Body of pancreas (tissue), 4 donors: ENCODE measurements around the gene FMNL2. TPM values are rescaled to one million over a fixed set of nuclear protein-coding genes. Genes with fewer than 3 reads are reported as not detected.

Experiments
- ATAC-seq: fragments of 150-250 bp; one replicate; pipeline ENCODE4 v1.9.1; 2016
- DNase-seq, 4 donors: peaks; one replicate each; pipeline ENCODE4 v3.0.0-alpha.2; 2019
- H3K27ac ChIP-seq, 4 donors: fragments of 200-600 bp; sonication (generic); 1 replicate in 3 of 4; 2 replicates in 1 of 4; pipeline versions ENCODE4 v1.5.1 to v1.6.1; 2016 to 2019; ENCODE audit warnings: mild to moderate bottlenecking in 1 of 4, mixed read lengths in 1 of 4, moderate library complexity in 1 of 4
- H3K27me3 ChIP-seq, 2 donors: fragments of 200-600 bp; sonication (generic); one replicate each; pipeline ENCODE4 v1.6.0; 2016; ENCODE audit warnings: mild to moderate bottlenecking in 1 of 2
- H3K36me3 ChIP-seq, 2 donors: fragments of 200-600 bp; sonication (generic); replicated peaks in 1 of 2; 2 replicates each; pipeline ENCODE4 v1.5.1; 2016; ENCODE audit warnings: low read depth in 2 of 2; ENCODE audit not compliant: insufficient read depth in 1 of 2
- H3K4me1 ChIP-seq: fragments of 200-600 bp; sonication (generic); one replicate; pipeline ENCODE4 v1.6.0; 2016
- H3K4me3 ChIP-seq, 2 donors: fragments of 200-600 bp; sonication (generic); 1 replicate in 1 of 2; 2 replicates in 1 of 2; pipeline ENCODE4 v1.5.1; 2016 to 2019
- H3K9me3 ChIP-seq, 3 donors: fragments of 200-600 bp; sonication (generic); 1 replicate in 2 of 3; 2 replicates in 1 of 3; pipeline ENCODE4 v1.5.1; 2016
- POLR2A ChIP-seq, 3 donors: fragments of 450-650 bp; IDR thresholded peaks; one replicate each; pipeline ENCODE4 v1.6.1; 2016; ENCODE audit warnings: antibody characterized with exemption in 3 of 3, mild to moderate bottlenecking in 2 of 3
- WGBS, 2 donors: methylation state at CpG; one replicate each; pipeline ENCODE4 v1.1.5; 2017; 5-methylcytosine and 5-hydroxymethylcytosine counted together
- intact Hi-C: fragments of 100-400 bp; cut with DNase I; formaldehyde crosslinking; loops from one replicate; pipeline ENCODE4 v1.15.1; 2023
- total RNA-seq, 2 donors: library from RNA; depleted of rRNA; stranded (reverse); fragments of >200 nt; gene quantifications; one replicate each; pipeline ENCODE4 v1.1.0, GENCODE V29; 2016
- TF ChIP-seq, protein P1 (sequence below), 7 experiments: fragments of 450-650 bp in 4 of 7; fragments of 200-600 bp in 3 of 7; sonication (generic) in 3 of 7; IDR thresholded peaks; one replicate each; pipeline ENCODE4 v1.5.1; 2016 to 2019; ENCODE audit warnings: antibody characterized with exemption in 7 of 7

The FMNL2 gene
- total RNA-seq, 2 donors from 2014 or later, result 13.5 to 44.4 TPM

DNA sequence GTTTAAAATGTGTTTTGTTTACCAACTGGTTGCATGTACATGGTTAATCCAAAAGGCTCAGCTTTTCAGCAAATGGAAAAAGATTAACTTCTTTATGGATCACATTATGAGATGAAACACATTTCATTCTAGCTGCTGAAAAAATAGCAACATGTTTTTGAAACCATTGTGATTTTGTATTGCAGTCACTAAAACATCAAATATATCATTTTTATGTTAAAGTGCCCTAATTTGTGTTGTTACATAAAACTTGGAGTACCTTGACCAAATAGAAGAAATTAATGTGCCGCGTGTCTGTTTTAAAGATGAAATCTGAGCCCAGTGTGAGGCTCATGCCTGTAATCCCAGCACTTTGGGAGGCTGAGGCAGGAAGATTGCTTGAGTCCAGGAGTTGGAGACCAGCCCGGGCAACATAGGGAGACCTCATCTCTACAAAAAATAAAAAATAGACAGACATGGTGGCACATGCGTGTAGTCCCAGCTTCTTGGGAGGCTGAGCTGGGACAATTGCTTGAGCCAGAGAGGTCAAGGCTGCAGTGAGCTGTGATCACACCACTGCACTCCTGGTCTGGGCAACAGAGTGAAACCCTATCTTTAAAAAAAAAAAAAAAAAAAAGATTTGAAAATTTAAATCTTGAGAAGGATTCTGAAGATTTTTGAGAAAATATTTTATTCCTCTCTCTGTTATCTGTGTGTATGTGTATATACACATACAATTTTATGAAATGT, 96.6 kb downstream of the FMNL2 start:
- no peak for ATAC-seq
- no peak overlapping the region for H3K4me3 ChIP-seq
- WGBS, 2 donors, result 76 to 86% methylated on average over 4 of the region's 4 CpGs
- H3K4me1 ChIP-seq, result peaks cover 6% of the 10 kb centered on the region
- no peak for DNase-seq
- no peaks in the 10 kb centered on the region for H3K36me3 ChIP-seq
- no peaks in the 10 kb centered on the region for H3K27me3 ChIP-seq
- H3K9me3 ChIP-seq, result no peaks in the 10 kb centered on the region
- intact Hi-C loops, result no loop called here
- no peak for TF ChIP-seq POLR2A (IDR thresholded peaks at IDR 0.05)
- TF ChIP-seq, protein P1, sequence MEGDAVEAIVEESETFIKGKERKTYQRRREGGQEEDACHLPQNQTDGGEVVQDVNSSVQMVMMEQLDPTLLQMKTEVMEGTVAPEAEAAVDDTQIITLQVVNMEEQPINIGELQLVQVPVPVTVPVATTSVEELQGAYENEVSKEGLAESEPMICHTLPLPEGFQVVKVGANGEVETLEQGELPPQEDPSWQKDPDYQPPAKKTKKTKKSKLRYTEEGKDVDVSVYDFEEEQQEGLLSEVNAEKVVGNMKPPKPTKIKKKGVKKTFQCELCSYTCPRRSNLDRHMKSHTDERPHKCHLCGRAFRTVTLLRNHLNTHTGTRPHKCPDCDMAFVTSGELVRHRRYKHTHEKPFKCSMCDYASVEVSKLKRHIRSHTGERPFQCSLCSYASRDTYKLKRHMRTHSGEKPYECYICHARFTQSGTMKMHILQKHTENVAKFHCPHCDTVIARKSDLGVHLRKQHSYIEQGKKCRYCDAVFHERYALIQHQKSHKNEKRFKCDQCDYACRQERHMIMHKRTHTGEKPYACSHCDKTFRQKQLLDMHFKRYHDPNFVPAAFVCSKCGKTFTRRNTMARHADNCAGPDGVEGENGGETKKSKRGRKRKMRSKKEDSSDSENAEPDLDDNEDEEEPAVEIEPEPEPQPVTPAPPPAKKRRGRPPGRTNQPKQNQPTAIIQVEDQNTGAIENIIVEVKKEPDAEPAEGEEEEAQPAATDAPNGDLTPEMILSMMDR (IDR thresholded peaks at IDR 0.05), result no peak
- H3K27ac ChIP-seq, result peak overlapping the region in 1 of 4 donors; percentile 7

DNA sequence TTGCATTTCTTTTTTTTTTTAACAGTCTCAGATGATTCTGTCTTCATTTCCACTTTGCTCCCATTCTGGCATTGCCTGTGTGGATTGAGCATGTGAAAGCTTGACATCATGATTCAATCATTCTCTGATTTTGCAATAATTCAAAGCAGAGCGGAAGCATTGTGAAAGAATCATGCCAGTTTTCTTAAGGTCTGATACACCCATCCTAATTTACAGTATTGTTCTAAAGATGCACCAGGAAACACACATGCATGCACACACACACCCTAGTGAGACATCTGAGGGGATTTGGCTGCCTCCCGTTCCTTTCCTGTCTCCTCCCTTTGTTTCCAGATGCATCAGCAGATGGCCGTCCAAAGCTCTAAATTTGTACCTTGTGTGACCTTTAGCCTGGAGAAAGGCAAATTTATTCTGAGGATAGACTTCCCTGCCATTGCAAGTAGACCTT, 97.3 kb downstream of the FMNL2 start:
- WGBS, 2 donors, result 61 to 79% methylated on average over 3 of the region's 3 CpGs
- H3K9me3 ChIP-seq, result no peaks in the 10 kb centered on the region
- intact Hi-C loops, result no loop called here
- peaks cover 6% of the 10 kb centered on the region for H3K4me1 ChIP-seq
- DNase-seq, result peak in 1 of 4 donors; percentile 42
- TF ChIP-seq, protein P1 (IDR thresholded peaks at IDR 0.05), result no peak
- no peak for TF ChIP-seq POLR2A (IDR thresholded peaks at IDR 0.05)
- no peaks in the 10 kb centered on the region for H3K36me3 ChIP-seq
- no peak overlapping the region for H3K4me3 ChIP-seq
- H3K27ac ChIP-seq, result peak overlapping the region in 1 of 4 donors; percentile 29
- peak; percentile 38 for ATAC-seq
- H3K27me3 ChIP-seq, result no peaks in the 10 kb centered on the region

DNA sequence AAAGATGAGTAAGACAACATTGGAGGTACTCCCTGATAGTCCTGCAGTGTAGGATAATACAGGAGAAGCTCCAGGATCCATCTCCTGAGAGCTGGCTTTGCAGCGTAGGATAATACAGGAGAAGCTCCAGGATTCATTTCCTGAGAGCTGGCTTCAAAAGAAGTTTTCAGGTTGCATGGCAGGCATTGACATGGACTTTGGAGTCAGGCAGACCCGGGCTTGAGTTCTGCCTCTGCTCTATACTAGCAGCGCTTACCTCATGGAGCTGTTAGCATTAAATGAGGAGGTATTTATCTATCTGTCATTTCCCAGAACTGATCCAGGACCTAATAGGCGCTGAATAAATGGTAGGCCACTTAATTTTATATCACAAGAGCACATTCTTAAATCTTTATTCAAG, 97.8 kb downstream of the FMNL2 start:
- Histone ChIP-seq H3K4me1 (peaks cover 6% of the 10 kb centered on the region), H3K4me3 (no peak overlapping the region), H3K36me3 (no peaks in the 10 kb centered on the region), H3K27ac (peak overlapping the region in 1 of 4 donors; percentile 29), H3K27me3 (no peaks in the 10 kb centered on the region), H3K9me3 (no peaks in the 10 kb centered on the region)
- DNase-seq, result no peak
- TF ChIP-seq, protein P1 (IDR thresholded peaks at IDR 0.05), result no peak
- no peak for TF ChIP-seq POLR2A (IDR thresholded peaks at IDR 0.05)
- WGBS, 2 donors, result 91 to 93% methylated on average over 4 of the region's 4 CpGs
- intact Hi-C loops, result no loop called here
- no peak for ATAC-seq

GRCh38 chr2:152433289-152433688, 98.3 kb downstream of the FMNL2 start:
- Histone ChIP-seq H3K27me3 (no peaks in the 10 kb centered on the region), H3K9me3 (no peaks in the 10 kb centered on the region), H3K4me3 (no peak overlapping the region), H3K27ac (no peak overlapping the region), H3K36me3 (no peaks in the 10 kb centered on the region), H3K4me1 (peaks cover under 1% of the 10 kb centered on the region)
- DNase-seq (no peak), ATAC-seq (no peak)
- WGBS, 2 donors, result 92% methylated on average over 1 of the region's 1 CpG
- TF ChIP-seq POLR2A (IDR thresholded peaks at IDR 0.05), result no peak
- TF ChIP-seq, protein P1 (IDR thresholded peaks at IDR 0.05), result no peak
- intact Hi-C loops, result no loop called here

GRCh38 chr2:152433791-152434190, 98.8 kb downstream of the FMNL2 start:
- intact Hi-C loops, result no loop called here
- Histone ChIP-seq H3K9me3 (no peaks in the 10 kb centered on the region), H3K27ac (no peak overlapping the region), H3K4me1 (no peaks in the 10 kb centered on the region), H3K27me3 (no peaks in the 10 kb centered on the region), H3K36me3 (no peaks in the 10 kb centered on the region), H3K4me3 (no peak overlapping the region)
- TF ChIP-seq, protein P1 (IDR thresholded peaks at IDR 0.05), result no peak
- no peak for TF ChIP-seq POLR2A (IDR thresholded peaks at IDR 0.05)
- DNase-seq (no peak), ATAC-seq (no peak)
- WGBS, 2 donors, result 66 to 70% methylated on average over 2 of the region's 2 CpGs
